ENCODE data around the gene IFT52.

DNA sequence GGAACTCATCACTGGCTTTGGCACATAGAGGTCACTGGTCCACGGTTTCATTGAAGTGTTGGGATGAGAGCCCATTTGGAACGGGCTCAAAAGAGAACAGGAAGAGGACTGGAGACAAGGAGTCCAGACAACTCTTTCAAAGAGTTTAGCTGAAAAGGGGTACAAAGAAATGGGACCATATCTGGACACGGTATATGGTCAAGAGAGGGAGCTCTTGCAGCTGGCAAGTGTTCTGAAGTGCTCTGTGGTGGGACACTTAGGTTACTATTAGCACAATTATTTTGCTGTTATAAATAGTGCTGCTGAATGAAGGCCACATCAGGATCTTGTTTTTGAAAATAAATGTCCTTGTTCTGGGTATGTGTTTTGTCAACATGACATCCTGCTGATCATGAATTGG is 27.3 kb upstream of the IFT52 start:
- TF ChIP-seq ZSCAN20 (CRISPR knock-in tag; IDR thresholded peaks at IDR 0.05) (no peak), EP300 (IDR thresholded peaks at IDR 0.05) (no peak)
- TF ChIP-seq, protein P1, sequence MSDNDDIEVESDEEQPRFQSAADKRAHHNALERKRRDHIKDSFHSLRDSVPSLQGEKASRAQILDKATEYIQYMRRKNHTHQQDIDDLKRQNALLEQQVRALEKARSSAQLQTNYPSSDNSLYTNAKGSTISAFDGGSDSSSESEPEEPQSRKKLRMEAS (IDR thresholded peaks at IDR 0.05), result no peak
- TF ChIP-seq, protein P2, sequence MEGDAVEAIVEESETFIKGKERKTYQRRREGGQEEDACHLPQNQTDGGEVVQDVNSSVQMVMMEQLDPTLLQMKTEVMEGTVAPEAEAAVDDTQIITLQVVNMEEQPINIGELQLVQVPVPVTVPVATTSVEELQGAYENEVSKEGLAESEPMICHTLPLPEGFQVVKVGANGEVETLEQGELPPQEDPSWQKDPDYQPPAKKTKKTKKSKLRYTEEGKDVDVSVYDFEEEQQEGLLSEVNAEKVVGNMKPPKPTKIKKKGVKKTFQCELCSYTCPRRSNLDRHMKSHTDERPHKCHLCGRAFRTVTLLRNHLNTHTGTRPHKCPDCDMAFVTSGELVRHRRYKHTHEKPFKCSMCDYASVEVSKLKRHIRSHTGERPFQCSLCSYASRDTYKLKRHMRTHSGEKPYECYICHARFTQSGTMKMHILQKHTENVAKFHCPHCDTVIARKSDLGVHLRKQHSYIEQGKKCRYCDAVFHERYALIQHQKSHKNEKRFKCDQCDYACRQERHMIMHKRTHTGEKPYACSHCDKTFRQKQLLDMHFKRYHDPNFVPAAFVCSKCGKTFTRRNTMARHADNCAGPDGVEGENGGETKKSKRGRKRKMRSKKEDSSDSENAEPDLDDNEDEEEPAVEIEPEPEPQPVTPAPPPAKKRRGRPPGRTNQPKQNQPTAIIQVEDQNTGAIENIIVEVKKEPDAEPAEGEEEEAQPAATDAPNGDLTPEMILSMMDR (IDR thresholded peaks at IDR 0.05), result no peak; the same call in 2 of the 3 replicates
- TF ChIP-seq, protein P3, sequence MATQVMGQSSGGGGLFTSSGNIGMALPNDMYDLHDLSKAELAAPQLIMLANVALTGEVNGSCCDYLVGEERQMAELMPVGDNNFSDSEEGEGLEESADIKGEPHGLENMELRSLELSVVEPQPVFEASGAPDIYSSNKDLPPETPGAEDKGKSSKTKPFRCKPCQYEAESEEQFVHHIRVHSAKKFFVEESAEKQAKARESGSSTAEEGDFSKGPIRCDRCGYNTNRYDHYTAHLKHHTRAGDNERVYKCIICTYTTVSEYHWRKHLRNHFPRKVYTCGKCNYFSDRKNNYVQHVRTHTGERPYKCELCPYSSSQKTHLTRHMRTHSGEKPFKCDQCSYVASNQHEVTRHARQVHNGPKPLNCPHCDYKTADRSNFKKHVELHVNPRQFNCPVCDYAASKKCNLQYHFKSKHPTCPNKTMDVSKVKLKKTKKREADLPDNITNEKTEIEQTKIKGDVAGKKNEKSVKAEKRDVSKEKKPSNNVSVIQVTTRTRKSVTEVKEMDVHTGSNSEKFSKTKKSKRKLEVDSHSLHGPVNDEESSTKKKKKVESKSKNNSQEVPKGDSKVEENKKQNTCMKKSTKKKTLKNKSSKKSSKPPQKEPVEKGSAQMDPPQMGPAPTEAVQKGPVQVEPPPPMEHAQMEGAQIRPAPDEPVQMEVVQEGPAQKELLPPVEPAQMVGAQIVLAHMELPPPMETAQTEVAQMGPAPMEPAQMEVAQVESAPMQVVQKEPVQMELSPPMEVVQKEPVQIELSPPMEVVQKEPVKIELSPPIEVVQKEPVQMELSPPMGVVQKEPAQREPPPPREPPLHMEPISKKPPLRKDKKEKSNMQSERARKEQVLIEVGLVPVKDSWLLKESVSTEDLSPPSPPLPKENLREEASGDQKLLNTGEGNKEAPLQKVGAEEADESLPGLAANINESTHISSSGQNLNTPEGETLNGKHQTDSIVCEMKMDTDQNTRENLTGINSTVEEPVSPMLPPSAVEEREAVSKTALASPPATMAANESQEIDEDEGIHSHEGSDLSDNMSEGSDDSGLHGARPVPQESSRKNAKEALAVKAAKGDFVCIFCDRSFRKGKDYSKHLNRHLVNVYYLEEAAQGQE (IDR thresholded peaks at IDR 0.05), result no peak

All from A549 (cell line).